ENCODE results near the gene KCTD1. TPM values are rescaled to one million over a fixed set of nuclear protein-coding genes. Genes with fewer than 3 reads are reported as not detected.

The KCTD1 gene
- polyA plus RNA-seq, 1 of the 3 experiments (the other 2 are of a cell fraction): 12.8 TPM

DNA sequence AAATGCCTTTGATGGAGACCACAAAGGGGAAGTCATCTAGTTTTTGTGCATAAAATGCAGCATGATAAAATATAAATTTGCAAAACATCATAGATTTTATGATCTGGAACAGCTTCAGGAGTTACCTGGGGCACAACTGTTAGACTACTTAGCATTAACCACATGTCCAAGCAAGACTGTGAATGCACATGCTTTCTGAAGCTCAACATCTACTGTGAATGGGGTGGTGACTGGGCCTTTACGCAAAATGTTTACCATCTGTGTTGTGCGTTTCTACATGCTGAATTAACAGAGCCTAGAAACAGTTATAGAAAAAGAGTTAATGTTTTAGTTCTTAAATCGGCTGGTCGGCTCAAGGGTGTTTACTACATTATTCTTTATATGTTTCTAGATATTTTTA lies 45.5 kb downstream of the KCTD1 start:
- TF ChIP-seq, protein P1, sequence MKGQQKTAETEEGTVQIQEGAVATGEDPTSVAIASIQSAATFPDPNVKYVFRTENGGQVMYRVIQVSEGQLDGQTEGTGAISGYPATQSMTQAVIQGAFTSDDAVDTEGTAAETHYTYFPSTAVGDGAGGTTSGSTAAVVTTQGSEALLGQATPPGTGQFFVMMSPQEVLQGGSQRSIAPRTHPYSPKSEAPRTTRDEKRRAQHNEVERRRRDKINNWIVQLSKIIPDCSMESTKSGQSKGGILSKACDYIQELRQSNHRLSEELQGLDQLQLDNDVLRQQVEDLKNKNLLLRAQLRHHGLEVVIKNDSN (IDR thresholded peaks at IDR 0.05; ENCODE audit: borderline replicate concordance, low read depth): no peak
- TF ChIP-seq, protein P2, sequence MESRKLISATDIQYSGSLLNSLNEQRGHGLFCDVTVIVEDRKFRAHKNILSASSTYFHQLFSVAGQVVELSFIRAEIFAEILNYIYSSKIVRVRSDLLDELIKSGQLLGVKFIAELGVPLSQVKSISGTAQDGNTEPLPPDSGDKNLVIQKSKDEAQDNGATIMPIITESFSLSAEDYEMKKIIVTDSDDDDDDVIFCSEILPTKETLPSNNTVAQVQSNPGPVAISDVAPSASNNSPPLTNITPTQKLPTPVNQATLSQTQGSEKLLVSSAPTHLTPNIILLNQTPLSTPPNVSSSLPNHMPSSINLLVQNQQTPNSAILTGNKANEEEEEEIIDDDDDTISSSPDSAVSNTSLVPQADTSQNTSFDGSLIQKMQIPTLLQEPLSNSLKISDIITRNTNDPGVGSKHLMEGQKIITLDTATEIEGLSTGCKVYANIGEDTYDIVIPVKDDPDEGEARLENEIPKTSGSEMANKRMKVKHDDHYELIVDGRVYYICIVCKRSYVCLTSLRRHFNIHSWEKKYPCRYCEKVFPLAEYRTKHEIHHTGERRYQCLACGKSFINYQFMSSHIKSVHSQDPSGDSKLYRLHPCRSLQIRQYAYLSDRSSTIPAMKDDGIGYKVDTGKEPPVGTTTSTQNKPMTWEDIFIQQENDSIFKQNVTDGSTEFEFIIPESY (IDR thresholded peaks at IDR 0.05; ENCODE audit: borderline replicate concordance, low read depth): no peak
- H3F3A ChIP-seq (replicated peaks; ENCODE audit: insufficient read depth): no peaks in the 10 kb centered on the region
- WGBS (ENCODE audit: low lambda C conversion rate): 91% methylated on average over 4 of the region's 4 CpGs
- H3K4me1 ChIP-seq (ENCODE audit: control insufficient read depth in 1 of 2, insufficient read depth in 2 of 2, low read depth in 1 of 2, low read length in 1 of 2): peaks cover 0 to 23% of the 10 kb centered on the region in 2 experiments; a peak in 2 of 4 replicates
- H3K9ac ChIP-seq: 0 out of 2 replicates have a peak overlapping the region, but pooled peaks have one; percentile 18
- no peaks in the 10 kb centered on the region for H4K20me1 ChIP-seq (ENCODE audit: insufficient read depth)
- H3K4me3 ChIP-seq (ENCODE audit: low read depth in 2 of 2, low read length in 1 of 2): no peak overlapping the region
- H3K4me2 ChIP-seq: peak overlapping the region; percentile 65; the same call in 1 of the 2 replicates
- peak overlapping the region; percentile 45; the same call in 1 of the 2 replicates for H2AFZ ChIP-seq (ENCODE audit: low read depth)
- peaks cover 11 to 13% of the 10 kb centered on the region in 2 experiments for H3K36me3 ChIP-seq (replicated peaks in 1 of 2; ENCODE audit: control insufficient read depth in 1 of 2, insufficient read depth in 2 of 2, low read length in 1 of 2)
- H3K27ac ChIP-seq (ENCODE audit: low read depth in 2 of 2, low read length in 1 of 2): peak overlapping the region in 1 of 2 experiments; percentile 90; a peak in 2 of 4 replicates
- no peaks in the 10 kb centered on the region for H3K27me3 ChIP-seq (ENCODE audit: insufficient read depth)
- no peak for DNase-seq
- ChIA-PET POLR2A (no interaction called here), CTCF (no interaction called here)
- 0 out of 2 replicates have a peak, but pooled peaks cover 3% of the 10 kb centered on the region for H3K79me2 ChIP-seq (ENCODE audit: insufficient read depth)
- no peaks in the 10 kb centered on the region for H3K9me2 ChIP-seq
- H3K9me3 ChIP-seq: no peaks in the 10 kb centered on the region

DNA sequence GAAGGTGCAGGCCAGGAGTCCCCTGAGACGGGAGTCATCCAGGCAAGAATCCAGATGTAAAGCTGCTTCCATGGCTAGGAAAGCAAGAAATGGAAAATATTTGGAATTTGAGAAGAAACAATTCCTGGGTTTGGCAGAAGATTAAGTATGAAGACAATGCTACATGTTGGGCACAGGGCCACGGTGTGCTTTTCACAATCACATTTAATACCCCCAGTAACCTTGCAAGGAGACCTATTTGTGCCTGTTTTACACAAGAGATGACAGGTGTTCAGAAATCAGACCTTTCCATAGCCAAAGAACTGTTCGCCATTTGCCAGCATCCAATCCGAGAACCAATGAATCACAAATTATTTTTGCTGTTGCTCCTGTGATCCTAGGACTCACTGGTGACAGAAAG lies 50.5 kb downstream of the KCTD1 start:
- DNase-seq: no peak
- no peaks in the 10 kb centered on the region for H3K27me3 ChIP-seq (ENCODE audit: insufficient read depth)
- no peaks in the 10 kb centered on the region for H4K20me1 ChIP-seq (ENCODE audit: insufficient read depth)
- no peak for TF ChIP-seq RAD21 (IDR thresholded peaks at IDR 0.05; ENCODE audit: low read length)
- TF ChIP-seq, protein P3, sequence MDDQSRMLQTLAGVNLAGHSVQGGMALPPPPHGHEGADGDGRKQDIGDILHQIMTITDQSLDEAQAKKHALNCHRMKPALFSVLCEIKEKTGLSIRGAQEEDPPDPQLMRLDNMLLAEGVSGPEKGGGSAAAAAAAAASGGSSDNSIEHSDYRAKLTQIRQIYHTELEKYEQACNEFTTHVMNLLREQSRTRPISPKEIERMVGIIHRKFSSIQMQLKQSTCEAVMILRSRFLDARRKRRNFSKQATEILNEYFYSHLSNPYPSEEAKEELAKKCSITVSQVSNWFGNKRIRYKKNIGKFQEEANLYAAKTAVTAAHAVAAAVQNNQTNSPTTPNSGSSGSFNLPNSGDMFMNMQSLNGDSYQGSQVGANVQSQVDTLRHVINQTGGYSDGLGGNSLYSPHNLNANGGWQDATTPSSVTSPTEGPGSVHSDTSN (IDR thresholded peaks at IDR 0.05): no peak
- TF ChIP-seq, protein P4, sequence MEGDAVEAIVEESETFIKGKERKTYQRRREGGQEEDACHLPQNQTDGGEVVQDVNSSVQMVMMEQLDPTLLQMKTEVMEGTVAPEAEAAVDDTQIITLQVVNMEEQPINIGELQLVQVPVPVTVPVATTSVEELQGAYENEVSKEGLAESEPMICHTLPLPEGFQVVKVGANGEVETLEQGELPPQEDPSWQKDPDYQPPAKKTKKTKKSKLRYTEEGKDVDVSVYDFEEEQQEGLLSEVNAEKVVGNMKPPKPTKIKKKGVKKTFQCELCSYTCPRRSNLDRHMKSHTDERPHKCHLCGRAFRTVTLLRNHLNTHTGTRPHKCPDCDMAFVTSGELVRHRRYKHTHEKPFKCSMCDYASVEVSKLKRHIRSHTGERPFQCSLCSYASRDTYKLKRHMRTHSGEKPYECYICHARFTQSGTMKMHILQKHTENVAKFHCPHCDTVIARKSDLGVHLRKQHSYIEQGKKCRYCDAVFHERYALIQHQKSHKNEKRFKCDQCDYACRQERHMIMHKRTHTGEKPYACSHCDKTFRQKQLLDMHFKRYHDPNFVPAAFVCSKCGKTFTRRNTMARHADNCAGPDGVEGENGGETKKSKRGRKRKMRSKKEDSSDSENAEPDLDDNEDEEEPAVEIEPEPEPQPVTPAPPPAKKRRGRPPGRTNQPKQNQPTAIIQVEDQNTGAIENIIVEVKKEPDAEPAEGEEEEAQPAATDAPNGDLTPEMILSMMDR (IDR thresholded peaks at IDR 0.05): no peak
- TF ChIP-seq NRF1 (IDR thresholded peaks at IDR 0.05; ENCODE audit: low read depth, low read length): no peak
- TF ChIP-seq, protein P5, sequence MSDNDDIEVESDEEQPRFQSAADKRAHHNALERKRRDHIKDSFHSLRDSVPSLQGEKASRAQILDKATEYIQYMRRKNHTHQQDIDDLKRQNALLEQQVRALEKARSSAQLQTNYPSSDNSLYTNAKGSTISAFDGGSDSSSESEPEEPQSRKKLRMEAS (IDR thresholded peaks at IDR 0.05; ENCODE audit: low read depth): no peak
- no peak for TF ChIP-seq GABPA (IDR thresholded peaks at IDR 0.05; ENCODE audit: low read depth)
- no peak for TF ChIP-seq YY1 (IDR thresholded peaks at IDR 0.05; ENCODE audit: low read depth)
- no peak for TF ChIP-seq TEAD4 (IDR thresholded peaks at IDR 0.05; ENCODE audit: borderline replicate concordance, insufficient read depth)
- no peak for TF ChIP-seq RFX5 (IDR thresholded peaks at IDR 0.05; ENCODE audit: low read length)
- TF ChIP-seq SIN3A (IDR thresholded peaks at IDR 0.05; ENCODE audit: borderline replicate concordance, low read depth, low read length): no peak
- TF ChIP-seq, protein P1 (IDR thresholded peaks at IDR 0.05; ENCODE audit: borderline replicate concordance, low read depth): no peak
- no peak for TF ChIP-seq TCF12 (IDR thresholded peaks at IDR 0.05)
- no peak for TF ChIP-seq MXI1 (IDR thresholded peaks at IDR 0.05; ENCODE audit: low read depth, low read length)
- TF ChIP-seq CHD2 (IDR thresholded peaks at IDR 0.05; ENCODE audit: low read length, partially characterized antibody): no peak
- no peak for TF ChIP-seq MEF2A (IDR thresholded peaks at IDR 0.05; ENCODE audit: borderline replicate concordance, low read depth)
- TF ChIP-seq FOXM1 (IDR thresholded peaks at IDR 0.05; ENCODE audit: low read depth): no peak
- TF ChIP-seq POLR2AphosphoS5 (IDR thresholded peaks at IDR 0.05; ENCODE audit: low read depth, low read length): no peak
- no peak for TF ChIP-seq ELF1 (IDR thresholded peaks at IDR 0.05)
- TF ChIP-seq JUND (IDR thresholded peaks at IDR 0.05): no peak
- no peak for TF ChIP-seq EP300 (IDR thresholded peaks at IDR 0.05; ENCODE audit: borderline replicate concordance in 1 of 2, low read depth in 1 of 2, low read length in 1 of 2)
- H3K4me3 ChIP-seq (ENCODE audit: low read depth in 2 of 2, low read length in 1 of 2): no peak overlapping the region
- no peaks in the 10 kb centered on the region for H3K9me2 ChIP-seq
- no peak overlapping the region for H3K4me2 ChIP-seq
- POLR2A ChIA-PET: no interaction called here
- no peaks in the 10 kb centered on the region for H3K9me3 ChIP-seq
- CTCF ChIA-PET: no interaction called here
- H3K9ac ChIP-seq: no peak overlapping the region
- no peaks in the 10 kb centered on the region for H3F3A ChIP-seq (replicated peaks; ENCODE audit: insufficient read depth)
- 80% methylated on average over 4 of the region's 4 CpGs for WGBS (ENCODE audit: low lambda C conversion rate)
- H3K36me3 ChIP-seq (replicated peaks in 1 of 2; ENCODE audit: control insufficient read depth in 1 of 2, insufficient read depth in 2 of 2, low read length in 1 of 2): peaks cover 13 to 18% of the 10 kb centered on the region in 2 experiments
- H3K27ac ChIP-seq (ENCODE audit: low read depth in 2 of 2, low read length in 1 of 2): no peak overlapping the region
- H3K4me1 ChIP-seq (ENCODE audit: control insufficient read depth in 1 of 2, insufficient read depth in 2 of 2, low read depth in 1 of 2, low read length in 1 of 2): peaks cover 0 to 4% of the 10 kb centered on the region in 2 experiments; a peak in 2 of 4 replicates
- H2AFZ ChIP-seq (ENCODE audit: low read depth): no peak overlapping the region
- H3K79me2 ChIP-seq (ENCODE audit: insufficient read depth): 0 out of 2 replicates have a peak, but pooled peaks cover 1% of the 10 kb centered on the region
